Esophagus squamous epithelium (tissue), 5 donors: ENCODE results near the gene CHIT1. TPM values are rescaled to one million over a fixed set of nuclear protein-coding genes. Genes with fewer than 3 reads are reported as not detected.
A peak's percentile ranks its signal among the peaks of the same experiment; 100 is the strongest.

Source experiments
- DNase-seq: peaks from one replicate; lab custom pipeline; 2025; lab: John Stamatoyannopoulos, UW
- H3K27ac ChIP-seq, 4 donors: fragments of 200-600 bp; sonication (generic); one replicate each; pipeline ENCODE4 v1.5.1; 2016 to 2019; ENCODE audit warnings: mild to moderate bottlenecking in 1 of 4
- H3K27me3 ChIP-seq, 4 donors: fragments of 200-600 bp; sonication (generic); 1 replicate in 3 of 4; 2 replicates in 1 of 4; pipeline versions ENCODE4 v1.5.1 to v1.6.0; 2017 to 2021; ENCODE audit warnings: antibody characterized with exemption in 1 of 4
- H3K36me3 ChIP-seq, 3 donors: fragments of 200-600 bp; sonication (generic); one replicate each; pipeline ENCODE4 v1.5.1; 2016 to 2019
- H3K4me1 ChIP-seq, 3 donors: fragments of 200-600 bp; sonication (generic); one replicate each; pipeline ENCODE4 v1.5.1; 2017 to 2019
- H3K4me3 ChIP-seq, 4 donors: fragments of 200-600 bp; sonication (generic); 1 replicate in 3 of 4; 2 replicates in 1 of 4; pipeline ENCODE4 v1.5.1; 2016 to 2019; ENCODE audit warnings: mild to moderate bottlenecking in 2 of 4, moderate library complexity in 1 of 4
- H3K9me3 ChIP-seq, 3 donors: fragments of 200-600 bp; sonication (generic); one replicate each; pipeline ENCODE4 v1.5.1; 2016 to 2019
- POLR2A ChIP-seq, 4 donors: fragments of 450-650 bp; IDR thresholded peaks; one replicate each; pipeline ENCODE4 v1.6.1; 2017; ENCODE audit warnings: antibody characterized with exemption in 4 of 4, mild to moderate bottlenecking in 4 of 4, moderate library complexity in 3 of 4
- WGBS, 2 donors: methylation state at CpG; one replicate each; pipeline ENCODE4 v1.1.5; 2018; 5-methylcytosine and 5-hydroxymethylcytosine counted together
- intact Hi-C: fragments of 100-400 bp; cut with DNase I; formaldehyde crosslinking; loops from one replicate; pipeline ENCODE4 v1.15.0; 2022
- total RNA-seq, 4 donors: library from RNA; depleted of rRNA; stranded (reverse); fragments of >200 nt; gene quantifications; one replicate each; pipeline ENCODE4 v1.1.0, GENCODE V29; 2016
- TF ChIP-seq, protein P1 (sequence below), 6 experiments: fragments of 450-650 bp in 4 of 6; fragments of 200-600 bp in 2 of 6; sonication (generic) in 2 of 6; IDR thresholded peaks; one replicate each; pipeline ENCODE4 v1.5.1; 2016 to 2019; ENCODE audit warnings: antibody characterized with exemption in 6 of 6, mild to moderate bottlenecking in 4 of 6, moderate library complexity in 4 of 6
- donor health status: DM: yes; HTN: yes; CAD: no.

The CHIT1 gene
- total RNA-seq, 4 donors from 2014 or later = 1.00 TPM; not detected in 3

DNA sequence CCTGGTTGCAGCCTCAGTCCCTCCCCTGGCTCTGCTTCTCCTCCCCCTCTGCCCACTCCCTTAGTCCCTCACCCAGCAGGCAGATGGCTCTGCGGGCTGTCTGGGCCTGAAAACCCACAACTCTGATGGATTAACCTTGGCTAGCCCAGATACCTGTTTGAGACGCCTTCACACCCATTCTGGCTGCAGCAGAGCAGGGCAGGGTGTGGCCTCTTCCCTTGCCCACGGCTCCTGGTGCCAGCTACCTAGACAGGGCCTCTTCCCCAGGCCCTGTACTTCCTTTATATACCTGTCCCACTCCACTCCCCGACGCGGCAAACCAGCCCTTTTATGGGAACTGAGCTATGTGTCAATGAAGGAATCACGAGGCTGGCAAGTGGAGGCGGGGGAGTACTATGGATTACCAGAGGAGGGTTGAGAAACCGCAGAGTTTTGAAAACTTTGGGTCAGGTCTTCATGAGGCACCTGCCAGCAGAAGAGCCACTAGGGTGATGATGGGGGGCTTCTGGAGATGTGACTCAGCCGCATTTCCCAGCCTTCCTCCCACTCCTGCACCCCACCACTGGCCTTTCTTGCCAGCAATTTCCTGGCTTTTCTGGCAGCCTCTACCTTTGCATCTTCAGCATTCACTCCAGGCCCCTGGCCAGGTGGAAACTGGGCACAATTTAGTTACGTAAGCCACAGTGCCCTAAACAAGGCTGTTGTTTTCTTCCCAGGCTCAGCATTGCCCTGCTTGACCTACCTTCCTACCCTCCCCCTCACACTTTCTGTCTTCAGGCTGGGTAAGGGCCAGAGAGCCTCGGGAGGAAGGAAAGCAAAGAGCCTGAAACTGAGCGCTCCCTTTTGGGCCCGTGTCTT is 42.8 kb downstream of the CHIT1 start, which contains the start of gene CHI3L1:
CHI3L1 (minus strand) TSS at position 259 of the 858 bp plus-strand sequence; CDS start at position 178, 81 bp downstream.
- H3K36me3 ChIP-seq = no peaks in the 10 kb centered on the region

DNA sequence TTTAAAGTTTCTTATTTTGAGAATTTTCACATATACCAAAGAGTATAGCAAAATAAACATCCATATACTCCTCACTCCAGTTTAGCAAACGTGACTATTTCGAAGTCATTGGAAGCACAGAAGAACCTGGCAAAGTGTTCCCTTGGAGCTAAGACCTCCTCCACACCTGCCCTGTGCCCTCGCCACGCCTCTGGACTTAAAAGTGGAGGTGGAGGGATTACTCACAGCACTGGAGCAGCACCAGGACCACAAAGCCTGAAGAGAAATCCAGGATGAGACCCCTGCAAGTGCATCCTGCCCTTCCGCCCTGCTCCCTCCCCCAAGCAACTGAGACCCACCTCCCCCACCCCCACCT is 43.4 kb downstream of the CHIT1 start:
- 39 to 62% methylated on average over 4 to 5 of the region's 5 CpGs for WGBS, 2 donors
- TF ChIP-seq, protein P1, sequence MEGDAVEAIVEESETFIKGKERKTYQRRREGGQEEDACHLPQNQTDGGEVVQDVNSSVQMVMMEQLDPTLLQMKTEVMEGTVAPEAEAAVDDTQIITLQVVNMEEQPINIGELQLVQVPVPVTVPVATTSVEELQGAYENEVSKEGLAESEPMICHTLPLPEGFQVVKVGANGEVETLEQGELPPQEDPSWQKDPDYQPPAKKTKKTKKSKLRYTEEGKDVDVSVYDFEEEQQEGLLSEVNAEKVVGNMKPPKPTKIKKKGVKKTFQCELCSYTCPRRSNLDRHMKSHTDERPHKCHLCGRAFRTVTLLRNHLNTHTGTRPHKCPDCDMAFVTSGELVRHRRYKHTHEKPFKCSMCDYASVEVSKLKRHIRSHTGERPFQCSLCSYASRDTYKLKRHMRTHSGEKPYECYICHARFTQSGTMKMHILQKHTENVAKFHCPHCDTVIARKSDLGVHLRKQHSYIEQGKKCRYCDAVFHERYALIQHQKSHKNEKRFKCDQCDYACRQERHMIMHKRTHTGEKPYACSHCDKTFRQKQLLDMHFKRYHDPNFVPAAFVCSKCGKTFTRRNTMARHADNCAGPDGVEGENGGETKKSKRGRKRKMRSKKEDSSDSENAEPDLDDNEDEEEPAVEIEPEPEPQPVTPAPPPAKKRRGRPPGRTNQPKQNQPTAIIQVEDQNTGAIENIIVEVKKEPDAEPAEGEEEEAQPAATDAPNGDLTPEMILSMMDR (IDR thresholded peaks at IDR 0.05) = no peak
- no peak for TF ChIP-seq POLR2A (IDR thresholded peaks at IDR 0.05)
- no peak for DNase-seq
- Histone ChIP-seq H3K27me3 (no peaks in the 10 kb centered on the region), H3K9me3 (no peaks in the 10 kb centered on the region), H3K4me1 (peaks cover 25 to 40% (median 27%) of the 10 kb centered on the region in 3 donors), H3K27ac (peak overlapping the region; percentile 48 to 80 (median 62)), H3K4me3 (no peak overlapping the region), H3K36me3 (no peaks in the 10 kb centered on the region)
- intact Hi-C loops = no loop called here

More for the DNA sequence above, 42.8 kb downstream of the CHIT1 start, which contains the start of gene CHI3L1:
- Histone ChIP-seq H3K4me1 (peaks cover 25 to 40% (median 27%) of the 10 kb centered on the region in 3 donors), H3K9me3 (no peaks in the 10 kb centered on the region), H3K27me3 (no peaks in the 10 kb centered on the region), H3K4me3 (no peak within 1 kb of the TSS), H3K27ac (peak within 1 kb of the TSS; percentile 48 to 80 (median 62))
- intact Hi-C loops = no loop called here
- no peak for DNase-seq
- WGBS, 2 donors = 18 to 25% methylated on average over 8 to 9 of the region's 14 CpGs
- no peak for TF ChIP-seq POLR2A (IDR thresholded peaks at IDR 0.05)
- TF ChIP-seq, protein P1 (IDR thresholded peaks at IDR 0.05) = no peak

DNA sequence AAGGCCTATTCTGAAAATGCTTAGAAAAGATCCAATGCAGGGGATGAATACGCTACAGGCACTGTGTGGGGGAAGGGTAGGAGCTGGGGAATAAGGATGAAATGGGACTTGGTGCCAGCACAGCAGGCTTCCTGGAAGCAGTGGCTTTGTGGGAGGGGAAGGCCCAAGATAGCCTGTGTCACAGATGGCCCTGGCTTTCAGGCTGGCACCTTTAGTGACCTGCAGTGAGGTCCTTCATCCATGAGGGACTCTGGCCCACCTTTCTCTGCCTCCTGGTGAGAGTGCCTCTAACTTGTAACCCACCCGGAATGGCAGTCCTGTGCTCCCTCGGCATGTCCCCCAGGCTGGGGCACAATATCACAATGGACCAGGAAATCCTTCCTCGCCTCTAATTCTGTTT is 43.9 kb downstream of the CHIT1 start:
- H3K4me1 ChIP-seq = peaks cover 25 to 40% (median 27%) of the 10 kb centered on the region in 3 donors
- TF ChIP-seq POLR2A (IDR thresholded peaks at IDR 0.05) = no peak
- TF ChIP-seq, protein P1 (IDR thresholded peaks at IDR 0.05) = no peak
- no peaks in the 10 kb centered on the region for H3K27me3 ChIP-seq
- intact Hi-C loops = no loop called here
- no peaks in the 10 kb centered on the region for H3K9me3 ChIP-seq
- H3K27ac ChIP-seq = peak overlapping the region; percentile 41 to 80 (median 55)
- no peak for DNase-seq
- H3K4me3 ChIP-seq = no peak overlapping the region
- no peaks in the 10 kb centered on the region for H3K36me3 ChIP-seq
- 63 to 75% methylated on average over 3 to 4 of the region's 4 CpGs for WGBS, 2 donors

DNA sequence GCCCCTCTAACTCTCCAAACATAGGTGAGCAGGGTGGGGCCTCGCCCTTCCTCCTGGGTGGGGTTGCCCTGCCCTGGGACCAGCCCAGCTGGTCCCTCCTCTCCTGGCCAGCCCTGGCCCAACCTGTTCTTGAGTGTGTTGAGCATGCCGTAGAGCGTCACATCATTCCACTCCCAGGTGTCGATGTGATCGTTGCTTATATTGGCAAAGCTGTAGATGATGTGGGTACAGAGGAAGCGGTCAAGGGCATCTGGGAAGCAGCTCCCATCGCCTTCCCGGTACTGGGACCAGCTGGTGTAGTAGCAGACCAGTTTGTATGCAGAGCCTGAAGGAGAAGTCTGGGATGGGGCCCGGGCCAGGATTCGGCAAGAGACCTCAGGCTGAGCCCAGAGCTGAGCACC is 44.4 kb downstream of the CHIT1 start:
- DNase-seq = no peak
- Histone ChIP-seq H3K4me1 (peaks cover 25 to 40% (median 27%) of the 10 kb centered on the region in 3 donors), H3K27ac (peak overlapping the region in 3 of 4 donors; percentile 41 to 62 (median 48)), H3K27me3 (no peaks in the 10 kb centered on the region), H3K36me3 (no peaks in the 10 kb centered on the region), H3K9me3 (no peaks in the 10 kb centered on the region), H3K4me3 (no peak overlapping the region)
- intact Hi-C loops = no loop called here
- 67 to 79% methylated on average over 2 to 4 of the region's 10 CpGs for WGBS, 2 donors
- no peak for TF ChIP-seq POLR2A (IDR thresholded peaks at IDR 0.05)
- TF ChIP-seq, protein P1 (IDR thresholded peaks at IDR 0.05) = no peak

DNA sequence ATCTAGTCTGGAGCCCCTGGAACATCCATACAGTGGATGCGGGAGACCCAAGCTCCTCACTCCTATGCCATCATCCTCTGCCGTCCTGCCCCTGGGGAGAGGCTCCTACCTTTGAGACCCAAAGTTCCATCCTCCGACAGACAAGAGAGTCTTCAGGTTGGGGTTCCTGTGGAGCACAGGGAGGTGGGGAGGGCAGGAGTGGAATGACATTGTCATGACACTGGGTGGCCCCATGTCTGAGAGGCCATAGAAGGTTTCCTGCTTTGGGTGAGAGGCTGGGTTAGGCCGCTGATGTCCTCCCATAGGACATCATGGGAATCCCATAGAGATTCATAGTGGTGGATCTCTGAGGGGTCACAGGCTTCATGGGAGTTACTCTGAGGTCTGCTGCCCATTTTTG is 45.0 kb downstream of the CHIT1 start:
- H3K4me1 ChIP-seq = peaks cover 25 to 40% (median 27%) of the 10 kb centered on the region in 3 donors
- H3K4me3 ChIP-seq = no peak overlapping the region
- peak overlapping the region in 1 of 4 donors; percentile 14 for H3K27ac ChIP-seq
- DNase-seq = no peak
- intact Hi-C loops = no loop called here
- 100% methylated on average over 1 of the region's 4 CpGs; no CpG with 5 or more reads in 1 of the 2 donors for WGBS, 2 donors
- no peaks in the 10 kb centered on the region for H3K36me3 ChIP-seq
- no peaks in the 10 kb centered on the region for H3K9me3 ChIP-seq
- TF ChIP-seq, protein P1 (IDR thresholded peaks at IDR 0.05) = peak in 1 of 6 experiments; percentile 8
- no peak for TF ChIP-seq POLR2A (IDR thresholded peaks at IDR 0.05)
- no peaks in the 10 kb centered on the region for H3K27me3 ChIP-seq
